ENCODE results near the gene GOSR2.
A peak's percentile ranks its signal among the peaks of the same experiment; 100 is the strongest.

GOSR2 gene

GRCh38 chr17:46968224-46968834 is 45.4 kb downstream of the GOSR2 start:
- Mint-ChIP-seq H3K36me3 (ENCODE audit: insufficient read depth) (peaks cover 2% of the 10 kb centered on the region), H3K27me3 (peaks cover 4 to 46% of the 10 kb centered on the region in 2 donors), H3K4me3 (no peak overlapping the region), H3K27ac (no peak overlapping the region), H3K4me1 (ENCODE audit: low read depth in 2 of 2) (no peaks in the 10 kb centered on the region), H3K9me3 (no peaks in the 10 kb centered on the region)
- ATAC-seq (replicated peaks), result no peak
- no peak for DNase-seq

GRCh38 chr17:46968896-46969295 is 45.9 kb downstream of the GOSR2 start:
- ATAC-seq (replicated peaks) (no peak), DNase-seq (no peak)
- H3K36me3 Mint-ChIP-seq (ENCODE audit: insufficient read depth), result peaks cover 2% of the 10 kb centered on the region
- H3K27ac Mint-ChIP-seq, result no peak overlapping the region
- H3K4me1 Mint-ChIP-seq (ENCODE audit: low read depth in 2 of 2), result no peaks in the 10 kb centered on the region
- H3K9me3 Mint-ChIP-seq, result no peaks in the 10 kb centered on the region
- no peak overlapping the region for H3K4me3 Mint-ChIP-seq
- H3K27me3 Mint-ChIP-seq, result peaks cover 4 to 51% of the 10 kb centered on the region in 2 donors

GRCh38 chr17:46971647-46972300 is 48.8 kb downstream of the GOSR2 start:
- ATAC-seq (replicated peaks) (no peak), DNase-seq (no peak)
- H3K9me3 Mint-ChIP-seq, result no peaks in the 10 kb centered on the region

GRCh38 chr17:46972346-46972745 is 49.4 kb downstream of the GOSR2 start:
- H3K27ac Mint-ChIP-seq, result no peak overlapping the region
- peaks cover 16 to 43% of the 10 kb centered on the region in 2 donors for H3K27me3 Mint-ChIP-seq
- no peaks in the 10 kb centered on the region for H3K9me3 Mint-ChIP-seq
- no peak for ATAC-seq (replicated peaks)
- no peak for DNase-seq
- H3K4me3 Mint-ChIP-seq, result no peak overlapping the region
- peaks cover 0 to 2% of the 10 kb centered on the region in 2 donors for H3K4me1 Mint-ChIP-seq (ENCODE audit: low read depth in 2 of 2)
- peaks cover 2% of the 10 kb centered on the region for H3K36me3 Mint-ChIP-seq (ENCODE audit: insufficient read depth)

More at GRCh38 chr17:46971647-46972300, 48.8 kb downstream of the GOSR2 start:
- no peak overlapping the region for H3K27ac Mint-ChIP-seq
- no peaks in the 10 kb centered on the region for H3K4me1 Mint-ChIP-seq (ENCODE audit: low read depth in 2 of 2)
- H3K27me3 Mint-ChIP-seq, result peaks cover 11 to 43% of the 10 kb centered on the region in 2 donors
- H3K36me3 Mint-ChIP-seq (ENCODE audit: insufficient read depth), result peaks cover 2% of the 10 kb centered on the region
- no peak overlapping the region for H3K4me3 Mint-ChIP-seq

- no peak overlapping the region for H3K4me3 Mint-ChIP-seq
- H3K36me3 Mint-ChIP-seq (ENCODE audit: insufficient read depth), result no peaks in the 10 kb centered on the region
- no peak overlapping the region for H3K27ac Mint-ChIP-seq
- DNase-seq, result no peak
- no peaks in the 10 kb centered on the region for H3K9me3 Mint-ChIP-seq
- ATAC-seq (replicated peaks), result no peak
- H3K4me1 Mint-ChIP-seq (ENCODE audit: low read depth in 2 of 2), result peaks cover 4 to 9% of the 10 kb centered on the region in 2 donors
- peaks cover 27 to 52% of the 10 kb centered on the region in 2 donors for H3K27me3 Mint-ChIP-seq
These were observed 51.1 kb downstream of the GOSR2 start for GRCh38 chr17:46974086-46974485.

GRCh38 chr17:46975287-46975686 is 52.3 kb downstream of the GOSR2 start:
- H3K27ac Mint-ChIP-seq, result no peak overlapping the region

DNA sequence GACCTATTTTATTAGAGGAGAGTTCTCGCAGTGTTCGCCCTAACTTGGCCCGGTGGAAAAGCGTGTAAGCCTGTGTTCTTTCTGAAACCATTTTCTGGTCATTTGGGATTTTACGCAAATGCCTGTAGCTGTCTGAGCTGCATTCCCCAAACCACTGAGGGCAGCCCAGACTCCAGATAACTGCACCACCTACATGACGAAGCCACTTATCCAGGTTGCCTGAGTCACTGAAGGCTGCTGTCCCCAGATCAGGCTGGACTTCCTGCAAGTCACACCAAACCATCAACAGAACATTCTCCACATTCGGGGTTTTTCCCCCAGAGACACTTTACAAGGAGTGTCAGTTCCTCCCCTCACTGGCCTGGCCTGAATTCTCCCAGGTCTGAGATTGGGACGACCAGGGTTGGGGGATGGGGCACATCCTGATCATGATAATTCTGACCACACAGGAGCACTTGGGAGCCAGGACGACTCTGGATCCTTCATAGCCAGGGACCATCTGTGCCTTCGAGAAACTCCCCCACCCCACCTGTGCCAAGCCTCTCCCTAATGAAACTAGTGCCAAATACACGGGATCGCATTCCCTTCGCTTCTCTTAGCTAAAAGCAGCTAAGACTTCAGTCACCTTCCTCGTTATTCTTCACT is 53.8 kb downstream of the GOSR2 start:
- no peak for DNase-seq
- Mint-ChIP-seq H3K27ac (no peak overlapping the region), H3K36me3 (ENCODE audit: insufficient read depth) (no peaks in the 10 kb centered on the region), H3K4me1 (ENCODE audit: low read depth in 2 of 2) (peaks cover 9 to 10% of the 10 kb centered on the region in 2 donors), H3K4me3 (no peak overlapping the region), H3K9me3 (no peaks in the 10 kb centered on the region), H3K27me3 (peaks cover 47 to 74% of the 10 kb centered on the region in 2 donors)
- ATAC-seq (replicated peaks), result no peak

More at GRCh38 chr17:46975287-46975686, 52.3 kb downstream of the GOSR2 start:
- Mint-ChIP-seq H3K36me3 (ENCODE audit: insufficient read depth) (no peaks in the 10 kb centered on the region), H3K9me3 (no peaks in the 10 kb centered on the region), H3K4me1 (ENCODE audit: low read depth in 2 of 2) (peaks cover 9 to 10% of the 10 kb centered on the region in 2 donors), H3K27me3 (peaks cover 37 to 62% of the 10 kb centered on the region in 2 donors), H3K4me3 (no peak overlapping the region)
- ATAC-seq (replicated peaks) (no peak), DNase-seq (no peak)

GRCh38 chr17:46977348-46977747 is 54.4 kb downstream of the GOSR2 start:
- ATAC-seq (replicated peaks) (no peak), DNase-seq (no peak)
- Mint-ChIP-seq H3K27ac (no peak overlapping the region), H3K27me3 (peaks cover 47 to 73% of the 10 kb centered on the region in 2 donors), H3K9me3 (no peaks in the 10 kb centered on the region), H3K36me3 (ENCODE audit: insufficient read depth) (no peaks in the 10 kb centered on the region), H3K4me3 (peak overlapping the region; percentile 77 to 83), H3K4me1 (ENCODE audit: low read depth in 2 of 2) (peaks cover 9 to 10% of the 10 kb centered on the region in 2 donors)

- Mint-ChIP-seq H3K4me1 (ENCODE audit: low read depth in 2 of 2) (peaks cover 9 to 10% of the 10 kb centered on the region in 2 donors), H3K36me3 (ENCODE audit: insufficient read depth) (no peaks in the 10 kb centered on the region), H3K27ac (no peak overlapping the region), H3K4me3 (peak overlapping the region; percentile 77 to 83), H3K9me3 (no peaks in the 10 kb centered on the region), H3K27me3 (peaks cover 47 to 76% of the 10 kb centered on the region in 2 donors)
- DNase-seq, result no peak
- ATAC-seq (replicated peaks), result no peak
These were observed 55.0 kb downstream of the GOSR2 start for GRCh38 chr17:46977750-46978488.

GRCh38 chr17:46978489-46979146 is 55.7 kb downstream of the GOSR2 start:
- peaks cover 9 to 10% of the 10 kb centered on the region in 2 donors for H3K4me1 Mint-ChIP-seq (ENCODE audit: low read depth in 2 of 2)
- ATAC-seq (replicated peaks), result peak; percentile 54
- H3K9me3 Mint-ChIP-seq, result no peaks in the 10 kb centered on the region
- no peak for DNase-seq
- H3K4me3 Mint-ChIP-seq, result peak overlapping the region; percentile 77 to 83
- H3K27ac Mint-ChIP-seq, result no peak overlapping the region
- peaks cover 47 to 74% of the 10 kb centered on the region in 2 donors for H3K27me3 Mint-ChIP-seq
- no peaks in the 10 kb centered on the region for H3K36me3 Mint-ChIP-seq (ENCODE audit: insufficient read depth)

GRCh38 chr17:46979147-46979863 is 56.3 kb downstream of the GOSR2 start, which contains the start of gene RPRML:
RPRML (minus strand) TSS chr17:46979253; CDS start chr17:46979007, 246 bp downstream.
- DNase-seq (no peak), ATAC-seq (replicated peaks) (peak; percentile 65)
- Mint-ChIP-seq H3K27ac (no peak within 1 kb of the TSS), H3K4me3 (peak within 1 kb of the TSS; percentile 77 to 83), H3K9me3 (no peaks in the 10 kb centered on the region), H3K36me3 (ENCODE audit: insufficient read depth) (no peaks in the 10 kb centered on the region), H3K27me3 (peaks cover 47 to 67% of the 10 kb centered on the region in 2 donors), H3K4me1 (ENCODE audit: low read depth in 2 of 2) (peaks cover 9 to 10% of the 10 kb centered on the region in 2 donors)

GRCh38 chr17:46982577-46982976 is 59.6 kb downstream of the GOSR2 start:
- Mint-ChIP-seq H3K9me3 (no peaks in the 10 kb centered on the region), H3K27ac (no peak overlapping the region), H3K4me3 (no peak overlapping the region), H3K27me3 (peaks cover 29 to 58% of the 10 kb centered on the region in 2 donors), H3K4me1 (ENCODE audit: low read depth in 2 of 2) (peaks cover 7 to 10% of the 10 kb centered on the region in 2 donors), H3K36me3 (ENCODE audit: insufficient read depth) (no peaks in the 10 kb centered on the region)
- DNase-seq, result no peak
- no peak for ATAC-seq (replicated peaks)
